MM.1S (cell line): ENCODE results near the gene ZNF521.

Source experiments
- DNase-seq: peaks from one replicate; pipeline ENCODE4 v3.0.0-alpha.2; 2015
- H2AFZ ChIP-seq: fragments of 300-600 bp; sonication (generic); 2 replicates; pipeline ENCODE4 v1.6.0; 2016; ENCODE audit warnings: antibody characterized with exemption, low read length
- H3F3A ChIP-seq: fragments of 300-600 bp; sonication (generic); 2 replicates; pipeline ENCODE4 v1.6.1; 2016; ENCODE audit warnings: mild to moderate bottlenecking, antibody characterized with exemption, low read length, moderate library complexity, mixed read lengths; ENCODE audit not compliant: insufficient read depth
- H3K27ac ChIP-seq: fragments of 300-600 bp; sonication (generic); 2 replicates; pipeline ENCODE4 v1.5.1; 2016; ENCODE audit warnings: mild to moderate bottlenecking, low read length
- H3K27me3 ChIP-seq: fragments of 300-600 bp; sonication (generic); replicated peaks from 2 replicates; pipeline ENCODE4 v1.6.0; 2016; ENCODE audit warnings: low read length; ENCODE audit not compliant: insufficient read depth
- H3K36me3 ChIP-seq: fragments of 300-600 bp; sonication (generic); replicated peaks from 2 replicates; pipeline ENCODE4 v1.6.1; 2016; ENCODE audit warnings: mild to moderate bottlenecking, low read length, mixed read lengths; ENCODE audit not compliant: insufficient read depth
- H3K4me1 ChIP-seq: fragments of 300-600 bp; sonication (generic); 2 replicates; pipeline ENCODE4 v1.6.1; 2016; ENCODE audit warnings: low read length, mixed read lengths
- H3K4me2 ChIP-seq: fragments of 300-600 bp; sonication (generic); 2 replicates; pipeline ENCODE4 v1.6.0; 2016; ENCODE audit warnings: low read depth, low read length
- H3K4me3 ChIP-seq: fragments of 300-600 bp; sonication (generic); 2 replicates; pipeline ENCODE4 v1.5.1; 2016; ENCODE audit warnings: low read length, mixed read lengths
- H3K79me2 ChIP-seq: fragments of 300-600 bp; sonication (generic); 2 replicates; pipeline ENCODE4 v1.6.1; 2016; ENCODE audit warnings: mixed run types, low read length, mixed read lengths
- H3K9ac ChIP-seq: fragments of 300-600 bp; sonication (generic); 2 replicates; pipeline ENCODE4 v1.6.1; 2016; ENCODE audit warnings: low read length, mixed read lengths
- H3K9me2 ChIP-seq: fragments of 300-600 bp; sonication (generic); replicated peaks from 2 replicates; pipeline ENCODE4 v1.6.1; 2016; ENCODE audit warnings: mild to moderate bottlenecking, low read length, mixed read lengths; ENCODE audit not compliant: insufficient read depth
- H3K9me3 ChIP-seq: fragments of 300-600 bp; sonication (generic); replicated peaks from 2 replicates; pipeline ENCODE4 v1.6.1; 2016; ENCODE audit warnings: mild to moderate bottlenecking, low read length, mixed read lengths; ENCODE audit not compliant: insufficient read depth
- H4K20me1 ChIP-seq: fragments of 300-600 bp; sonication (generic); 2 replicates; pipeline ENCODE4 v1.6.1; 2016; ENCODE audit warnings: mild to moderate bottlenecking, low read length, moderate library complexity, mixed read lengths; ENCODE audit not compliant: insufficient read depth
- CTCF ChIP-seq: fragments of 300-600 bp; sonication (generic); IDR thresholded peaks from 2 replicates; pipeline ENCODE4 v1.5.1; 2016; ENCODE audit warnings: antibody characterized with exemption, low read length, mixed read lengths
- EZH2 ChIP-seq: fragments of 300-600 bp; sonication (generic); optimal IDR thresholded peaks from 2 replicates; pipeline ENCODE3; 2017; ENCODE audit warnings: low read depth, mild to moderate bottlenecking, antibody characterized with exemption, low read length, mixed read lengths
- EZH2phosphoT487 ChIP-seq: fragments of 300-600 bp; sonication (generic); IDR thresholded peaks from 2 replicates; pipeline ENCODE4 v1.6.1; 2018; ENCODE audit warnings: antibody characterized with exemption, low read length

Gene ZNF521

GRCh38 chr18:25125680-25126079 is 226.3 kb downstream of the ZNF521 start:
- no peaks in the 10 kb centered on the region for H3K79me2 ChIP-seq
- no peaks in the 10 kb centered on the region for H3K27me3 ChIP-seq
- no peak overlapping the region for H3K9ac ChIP-seq
- TF ChIP-seq EZH2 (no peak), CTCF (no peak), EZH2phosphoT487 (no peak)
- no peak overlapping the region for H3K27ac ChIP-seq
- H3K9me2 ChIP-seq = no peaks in the 10 kb centered on the region
- no peaks in the 10 kb centered on the region for H3K9me3 ChIP-seq
- H2AFZ ChIP-seq = no peak overlapping the region
- no peaks in the 10 kb centered on the region for H3K4me1 ChIP-seq
- H4K20me1 ChIP-seq = no peaks in the 10 kb centered on the region
- no peak for DNase-seq
- H3K4me3 ChIP-seq = no peak overlapping the region
- H3F3A ChIP-seq = no peaks in the 10 kb centered on the region
- H3K36me3 ChIP-seq = no peaks in the 10 kb centered on the region
- no peak overlapping the region for H3K4me2 ChIP-seq

- Histone ChIP-seq H4K20me1 (no peaks in the 10 kb centered on the region), H3K4me2 (no peak overlapping the region), H3K36me3 (no peaks in the 10 kb centered on the region), H3K27me3 (no peaks in the 10 kb centered on the region), H3K4me1 (no peaks in the 10 kb centered on the region), H2AFZ (no peak overlapping the region), H3K9me3 (no peaks in the 10 kb centered on the region), H3K9ac (no peak overlapping the region), H3K79me2 (no peaks in the 10 kb centered on the region), H3K27ac (no peak overlapping the region), H3K4me3 (no peak overlapping the region), H3K9me2 (no peaks in the 10 kb centered on the region), H3F3A (no peaks in the 10 kb centered on the region)
- TF ChIP-seq CTCF (no peak), EZH2phosphoT487 (no peak), EZH2 (no peak)
- no peak for DNase-seq
These were observed 228.3 kb downstream of the ZNF521 start for GRCh38 chr18:25123438-25124232.

- Histone ChIP-seq H3K79me2 (no peaks in the 10 kb centered on the region), H3K27me3 (no peaks in the 10 kb centered on the region), H3F3A (no peaks in the 10 kb centered on the region), H4K20me1 (no peaks in the 10 kb centered on the region), H3K9me3 (no peaks in the 10 kb centered on the region), H3K4me3 (no peak overlapping the region), H3K9me2 (no peaks in the 10 kb centered on the region), H3K27ac (no peak overlapping the region), H3K36me3 (no peaks in the 10 kb centered on the region), H2AFZ (no peak overlapping the region), H3K4me1 (no peaks in the 10 kb centered on the region), H3K4me2 (no peak overlapping the region), H3K9ac (no peak overlapping the region)
- no peak for DNase-seq
- no peak for TF ChIP-seq CTCF
- no peak for TF ChIP-seq EZH2
- TF ChIP-seq EZH2phosphoT487 = no peak
These were observed 230.5 kb downstream of the ZNF521 start for GRCh38 chr18:25121442-25121841.
